ENCODE measurements around the gene MRPL20.
A peak's percentile ranks its signal among the peaks of the same experiment; 100 is the strongest.
"Not testable (repeated sequence)": the region's sequence is repeated elsewhere in the genome, so short reads cannot be mapped to it uniquely, and the experiment has no call there.

Gene MRPL20

DNA sequence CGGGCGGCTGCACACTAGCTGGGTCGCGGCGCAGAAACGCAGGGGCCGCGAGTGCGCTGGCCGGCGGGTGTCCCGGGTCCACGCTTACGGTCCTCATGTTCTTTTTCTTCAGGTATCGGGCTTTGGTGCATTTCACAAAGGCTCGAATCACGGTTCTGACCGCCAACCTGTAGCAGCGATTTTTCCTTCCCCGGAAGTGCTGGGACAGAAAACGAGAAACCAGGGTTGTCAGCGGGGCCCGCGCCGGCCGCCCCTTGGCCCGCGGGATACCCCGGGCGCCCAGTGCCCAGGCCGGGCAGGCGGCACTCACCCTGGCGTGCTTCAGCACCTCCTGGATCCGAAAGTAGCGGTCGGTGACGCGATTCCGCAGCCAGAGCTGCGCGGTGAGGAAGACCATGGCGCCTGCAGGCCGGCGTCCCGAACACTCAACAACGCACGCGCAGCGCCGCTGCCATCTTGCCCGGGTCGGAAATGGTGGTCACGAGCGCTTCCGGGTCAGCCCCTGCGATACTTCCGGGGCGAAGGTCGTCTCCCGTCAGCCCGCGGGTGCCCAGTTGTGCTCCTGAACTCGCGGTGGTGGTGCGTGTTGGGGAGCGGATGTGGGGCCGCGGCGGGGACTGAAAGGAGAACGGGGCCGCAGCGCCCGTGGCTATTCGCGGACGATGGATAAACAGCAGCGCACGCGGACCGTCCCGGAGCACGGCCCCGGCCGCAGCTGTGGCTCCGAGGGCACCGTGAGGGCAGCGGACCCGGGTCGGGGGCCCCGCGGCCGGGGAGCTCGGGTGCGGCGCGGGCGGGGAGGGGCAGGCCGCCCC is at the start of gene MRPL20:
Gene MRPL20, minus strand, starts transcription at position 473 of the 815 bp plus-strand sequence. Its CDS starts 76 bp downstream, at position 397.
- TF ChIP-seq JUND (IDR thresholded peaks at IDR 0.05; ENCODE audit: low read depth): no peak
- in situ Hi-C loops (cut with HindIII; ENCODE audit: low pct_unique_long_range_greater_than_20kb, low sequenced_read_pairs): no loop called here
- DNase-seq (ENCODE audit: low read depth in 1 of 2, low spot score in 1 of 2): peak; percentile 88 to 90

DNA sequence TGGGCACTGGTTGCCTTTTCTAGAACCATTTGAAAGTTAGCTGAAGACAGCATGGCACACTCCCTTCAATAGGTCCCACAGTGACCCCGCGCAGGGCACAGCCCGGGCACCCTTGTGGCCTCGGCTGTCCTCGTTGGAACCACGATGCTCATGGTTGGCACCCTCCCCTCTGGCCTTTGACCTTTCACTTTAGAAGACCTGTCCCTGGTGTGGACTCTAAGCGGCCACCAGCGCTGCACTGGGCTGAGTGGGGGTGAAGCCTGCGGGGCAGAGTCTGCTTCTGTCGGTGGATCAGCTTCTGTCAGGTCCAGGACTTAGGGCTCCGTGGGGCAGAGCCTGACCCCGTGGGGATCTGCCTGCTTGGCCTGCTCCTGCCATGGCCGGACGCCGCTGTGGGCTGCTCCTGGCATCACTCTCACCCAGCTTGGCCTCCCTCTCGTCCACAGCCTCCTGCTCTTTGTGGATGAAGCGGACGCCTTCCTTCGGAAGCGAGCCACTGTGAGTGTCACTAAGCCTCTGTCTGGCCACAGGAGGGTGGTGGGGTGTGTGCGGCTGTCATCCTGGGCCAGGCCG is 49.7 kb upstream of the MRPL20 start:
- DNase-seq (ENCODE audit: low read depth in 1 of 2, low spot score in 1 of 2); in situ Hi-C loops (cut with HindIII; ENCODE audit: low pct_unique_long_range_greater_than_20kb, low sequenced_read_pairs): not testable (repeated sequence)

DNA sequence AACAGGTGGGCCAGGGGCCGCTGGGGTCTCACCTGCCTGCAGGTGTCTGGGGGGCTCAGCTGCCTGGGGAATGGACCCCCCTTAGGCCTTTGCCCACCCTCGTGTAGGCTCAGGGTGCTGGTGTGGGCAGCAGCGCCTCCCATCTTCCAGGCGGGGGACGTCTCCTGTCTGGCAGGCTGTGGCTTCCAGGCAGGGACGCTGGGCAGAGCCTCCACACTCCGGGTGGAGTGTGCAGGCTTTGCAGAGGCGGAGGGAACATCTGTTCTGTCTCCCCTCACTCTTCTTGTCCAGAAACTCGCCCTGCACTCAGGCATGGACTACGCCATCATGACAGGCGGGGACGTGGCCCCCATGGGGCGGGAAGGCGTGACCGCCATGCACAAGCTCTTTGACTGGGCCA is 48.8 kb upstream of the MRPL20 start:
- in situ Hi-C loops (cut with HindIII; ENCODE audit: low pct_unique_long_range_greater_than_20kb, low sequenced_read_pairs); DNase-seq (ENCODE audit: low read depth in 1 of 2, low spot score in 1 of 2): not testable (repeated sequence)

DNA sequence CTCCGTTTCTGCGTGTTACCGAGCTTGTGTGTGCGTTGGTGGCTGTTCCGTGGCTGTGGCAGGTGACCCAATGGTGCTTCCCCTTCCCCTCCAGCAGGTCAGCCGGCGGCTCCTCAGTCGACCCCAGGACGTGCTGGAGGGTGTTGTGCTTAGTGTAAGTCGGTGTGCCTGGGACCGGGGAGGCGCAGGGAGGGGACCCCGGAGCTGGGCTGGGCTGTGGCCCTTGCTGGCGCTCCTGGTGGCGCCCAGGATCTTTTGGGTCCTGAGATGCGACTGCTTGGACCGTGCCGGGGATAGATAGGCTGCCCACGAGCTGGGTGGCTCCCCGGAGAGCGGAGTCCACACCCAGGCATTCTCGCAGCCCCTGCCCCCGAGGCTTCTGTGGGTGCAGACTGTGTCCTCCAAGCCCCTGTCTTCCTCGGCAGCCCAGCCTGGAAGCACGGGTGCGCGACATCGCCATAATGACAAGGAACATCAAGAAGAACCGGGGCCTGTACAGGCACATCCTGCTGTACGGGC is 48.3 kb upstream of the MRPL20 start:
- DNase-seq (ENCODE audit: low read depth in 1 of 2, low spot score in 1 of 2): no peak
- no peak for TF ChIP-seq JUND (IDR thresholded peaks at IDR 0.05; ENCODE audit: low read depth)
- in situ Hi-C loops (cut with HindIII; ENCODE audit: low pct_unique_long_range_greater_than_20kb, low sequenced_read_pairs): no loop called here

DNA sequence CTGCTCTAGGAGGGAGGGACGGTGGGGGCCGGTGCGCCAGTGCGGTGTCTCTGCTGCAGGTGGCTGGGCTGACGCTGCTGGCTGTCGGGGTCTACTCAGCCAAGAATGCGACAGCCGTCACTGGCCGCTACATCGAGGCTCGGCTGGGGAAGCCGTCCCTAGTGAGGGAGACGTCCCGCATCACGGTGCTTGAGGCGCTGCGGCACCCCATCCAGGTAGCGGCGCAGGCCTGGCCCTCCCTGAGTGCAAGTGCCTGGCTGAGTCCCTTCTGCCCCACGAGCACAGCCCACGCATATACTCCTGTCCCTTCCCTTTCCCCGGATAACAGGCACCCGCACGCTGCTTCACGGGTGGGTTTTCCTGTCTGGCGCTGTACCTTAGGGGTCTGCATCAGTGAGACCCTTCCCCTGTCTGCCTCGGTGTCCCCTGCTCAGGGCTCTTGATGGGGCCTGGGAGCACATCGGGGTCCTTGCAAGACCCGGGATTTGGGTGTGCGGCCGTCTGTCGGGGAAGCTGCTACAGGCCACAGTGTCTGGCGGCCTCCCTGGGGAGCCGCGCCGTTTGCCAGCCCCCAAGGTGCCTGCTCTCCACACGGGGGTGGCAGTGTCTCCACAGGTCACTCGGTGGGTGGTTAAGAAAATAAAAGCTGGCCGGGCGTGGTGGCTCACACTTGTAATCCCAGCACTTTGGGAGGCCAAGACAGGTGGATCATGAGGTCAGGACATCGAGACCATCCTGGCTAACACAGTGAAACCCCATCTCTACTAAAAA is 47.4 kb upstream of the MRPL20 start:
- DNase-seq (ENCODE audit: low read depth in 1 of 2, low spot score in 1 of 2); in situ Hi-C loops (cut with HindIII; ENCODE audit: low pct_unique_long_range_greater_than_20kb, low sequenced_read_pairs): not testable (repeated sequence)

DNA sequence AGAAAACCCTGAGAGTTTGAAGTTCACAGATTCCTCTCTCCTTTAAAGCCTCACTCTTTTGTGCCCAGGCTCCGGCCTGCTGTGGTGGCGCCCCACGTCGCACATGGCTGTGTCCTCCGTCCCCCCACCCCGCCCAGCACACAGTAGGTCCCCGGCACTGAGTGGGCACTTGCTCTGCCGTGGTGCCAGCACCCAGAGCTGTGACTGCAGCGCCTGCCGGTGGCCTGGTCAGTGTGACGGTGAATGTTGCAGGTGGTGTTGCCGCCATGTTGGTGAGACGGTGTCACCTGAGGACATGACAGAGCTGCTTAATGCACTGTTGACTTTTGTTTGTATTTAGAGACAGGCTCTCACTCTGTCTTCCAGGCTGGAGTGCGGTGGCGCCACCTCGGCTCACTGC is 45.8 kb upstream of the MRPL20 start:
- in situ Hi-C loops (cut with HindIII; ENCODE audit: low pct_unique_long_range_greater_than_20kb, low sequenced_read_pairs): no loop called here
- DNase-seq (ENCODE audit: low read depth in 1 of 2, low spot score in 1 of 2): no peak
- no peak for TF ChIP-seq JUND (IDR thresholded peaks at IDR 0.05; ENCODE audit: low read depth)

DNA sequence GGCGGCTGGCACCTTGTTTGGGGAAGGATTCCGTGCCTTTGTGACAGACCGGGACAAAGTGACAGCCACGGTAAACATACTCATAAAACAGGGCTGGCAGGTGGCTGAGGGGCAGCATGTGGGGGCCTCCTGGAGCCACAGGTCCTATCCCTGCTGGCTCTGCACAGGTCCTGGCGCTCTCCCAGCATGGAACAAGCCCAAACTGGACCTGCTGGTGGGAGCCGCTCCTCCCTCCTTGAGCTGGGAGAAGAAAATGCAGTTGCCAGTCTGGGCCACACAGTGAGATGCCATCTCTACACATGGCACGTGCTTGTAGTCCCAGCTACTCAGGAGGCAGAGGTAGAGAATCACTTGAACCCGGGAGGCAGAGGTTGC is 45.3 kb upstream of the MRPL20 start:
- peak in 1 of 2 experiments; percentile 41 for DNase-seq (ENCODE audit: low read depth in 1 of 2, low spot score in 1 of 2)
- in situ Hi-C loops (cut with HindIII; ENCODE audit: low pct_unique_long_range_greater_than_20kb, low sequenced_read_pairs): not testable (repeated sequence)

DNA sequence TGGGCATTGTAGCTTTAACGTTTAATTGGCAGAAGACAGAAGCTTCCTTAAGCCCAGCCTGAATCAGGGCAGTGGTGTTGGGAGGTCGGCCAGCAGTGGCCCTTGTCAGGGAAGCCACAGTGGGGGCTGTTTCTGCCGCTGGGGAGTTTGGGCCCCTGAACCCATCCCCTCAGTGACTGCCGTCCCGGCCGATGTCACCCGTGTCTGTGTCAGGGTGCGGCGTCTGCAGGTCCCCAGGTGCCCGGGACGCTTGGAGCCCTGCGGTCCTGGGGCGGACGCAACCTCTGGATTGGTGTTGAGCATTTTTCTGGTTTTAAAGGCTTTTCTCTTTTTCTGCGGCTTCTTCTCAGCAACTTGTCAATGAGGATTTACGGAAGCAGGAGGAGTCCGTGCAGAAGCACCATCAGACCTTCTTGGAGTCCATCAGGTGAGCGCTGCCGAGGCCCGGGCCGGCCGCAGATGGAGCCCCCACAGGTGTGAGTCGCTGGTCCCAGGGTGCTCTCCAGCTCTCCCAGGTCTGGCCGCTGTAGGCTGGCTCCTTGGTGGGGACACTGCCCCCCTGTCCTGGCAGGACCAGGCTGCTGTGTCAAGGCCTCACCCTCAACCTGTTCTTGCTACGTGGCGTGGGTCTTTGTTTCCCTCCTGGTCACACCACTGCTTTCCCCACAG is 44.7 kb upstream of the MRPL20 start:
- TF ChIP-seq JUND (IDR thresholded peaks at IDR 0.05; ENCODE audit: low read depth): no peak
- in situ Hi-C loops (cut with HindIII; ENCODE audit: low pct_unique_long_range_greater_than_20kb, low sequenced_read_pairs): no loop called here
- DNase-seq (ENCODE audit: low read depth in 1 of 2, low spot score in 1 of 2): no peak

DNA sequence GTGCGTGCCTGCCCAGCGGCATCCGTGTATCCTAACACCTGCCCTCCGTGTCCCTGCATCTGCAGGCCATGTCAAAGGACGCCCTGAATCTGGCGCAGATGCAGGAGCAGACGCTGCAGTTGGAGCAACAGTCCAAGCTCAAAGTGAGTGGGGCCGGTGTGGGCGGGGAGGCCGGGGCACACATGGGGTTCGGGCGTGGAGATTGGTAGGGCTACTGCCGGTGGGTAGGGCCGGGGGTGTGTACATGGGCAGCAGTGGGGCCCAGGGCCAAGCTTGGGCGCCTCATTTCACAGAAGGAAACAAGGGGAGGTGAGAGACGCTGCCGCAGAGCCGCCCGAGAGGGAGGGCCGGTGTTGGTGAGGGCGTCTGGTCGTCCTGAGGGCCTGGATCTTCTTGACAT is 43.5 kb upstream of the MRPL20 start:
- DNase-seq (ENCODE audit: low read depth in 1 of 2, low spot score in 1 of 2); in situ Hi-C loops (cut with HindIII; ENCODE audit: low pct_unique_long_range_greater_than_20kb, low sequenced_read_pairs): not testable (repeated sequence)

DNA sequence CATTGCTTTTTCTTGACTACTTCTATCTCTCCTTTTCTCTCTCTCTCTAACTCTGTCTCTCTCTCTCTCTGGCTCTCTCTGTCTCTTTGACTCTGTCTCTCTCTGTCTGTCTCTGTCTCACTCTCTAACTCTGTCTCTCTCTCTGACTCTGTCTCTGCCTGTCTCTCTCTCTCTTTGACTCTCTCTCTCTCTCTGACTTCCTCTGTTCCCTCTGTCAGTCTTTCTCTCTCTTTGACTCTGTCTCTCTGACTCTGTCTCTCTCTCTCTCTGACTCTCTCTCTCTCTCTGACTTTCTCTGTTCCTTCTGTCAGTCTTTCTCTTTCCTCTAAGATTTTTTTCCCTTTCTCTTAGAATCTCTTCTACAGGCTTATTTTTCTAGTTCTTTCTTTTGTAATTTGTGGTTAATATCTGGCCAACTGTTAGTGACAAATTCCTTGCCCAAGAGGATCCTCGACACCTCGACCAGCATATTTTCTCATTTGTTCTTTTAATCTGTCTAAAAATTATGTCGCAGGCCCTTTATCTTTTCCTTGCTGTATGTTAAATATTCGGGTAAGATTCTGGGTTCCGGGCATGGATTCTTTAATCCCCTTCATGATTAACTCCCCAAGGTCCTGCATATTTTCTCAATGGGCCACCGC is 42.1 kb upstream of the MRPL20 start, which contains the start of gene ATAD3C:
Gene ATAD3C, plus strand, starts transcription at position 591 of the 641 bp plus-strand sequence. CDS start 995 bp downstream, outside the sequence.
- in situ Hi-C loops (cut with HindIII; ENCODE audit: low pct_unique_long_range_greater_than_20kb, low sequenced_read_pairs): no loop called here
- DNase-seq (ENCODE audit: low read depth in 1 of 2, low spot score in 1 of 2): no peak

DNA sequence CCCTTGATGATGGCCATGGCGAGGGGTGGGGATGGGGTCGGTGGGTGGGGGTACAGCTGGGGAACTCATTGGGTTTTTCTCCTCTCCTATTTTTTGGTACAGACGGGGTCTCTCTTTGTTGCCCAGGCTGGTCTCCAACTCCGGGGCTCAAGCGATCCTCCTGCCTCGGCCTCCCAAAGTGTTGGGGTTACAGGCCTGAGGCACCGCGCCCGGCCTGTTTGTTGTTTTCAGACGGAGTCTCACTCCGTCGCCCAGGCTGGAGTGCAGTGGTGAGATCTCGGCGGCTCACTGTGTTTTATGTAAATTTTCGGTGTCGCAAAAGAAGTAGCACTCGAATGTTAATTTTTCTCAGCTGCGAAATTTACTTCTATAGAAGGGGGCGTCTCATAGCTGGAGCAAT is 39.5 kb upstream of the MRPL20 start:
- DNase-seq (ENCODE audit: low read depth in 1 of 2, low spot score in 1 of 2); in situ Hi-C loops (cut with HindIII; ENCODE audit: low pct_unique_long_range_greater_than_20kb, low sequenced_read_pairs): not testable (repeated sequence)

More for the DNA sequence above, 42.1 kb upstream of the MRPL20 start, which contains the start of gene ATAD3C:
- TF ChIP-seq JUND (IDR thresholded peaks at IDR 0.05; ENCODE audit: low read depth): no peak
